Pancreas (tissue), 10 donors: ENCODE measurements around the gene KIAA0930. TPM values are rescaled to one million over a fixed set of nuclear protein-coding genes. Genes with fewer than 3 reads are reported as not detected.

Experiments
- ATAC-seq, 4 donors: fragments of 200-7000 bp; cut with Tn5 transposase; one replicate each; pipeline versions ENCODE4 v1.8.0 to v1.9.1; 2020; ENCODE audit warnings: mild to moderate bottlenecking in 4 of 4, moderate library complexity in 4 of 4
- DNase-seq, 6 donors: peaks; one replicate each; pipeline ENCODE4 v3.0.0-alpha.2; 2020
- FAIRE-seq: peaks from 2 replicates; lab custom pipeline; 2012; peaks lifted over from hg19 to GRCh38; lab: Jason Lieb, UNC
- H3K27ac ChIP-seq, 4 donors: fragments of 200-600 bp; sonication (generic); 1 replicate in 3 of 4; 2 replicates in 1 of 4; pipeline versions ENCODE4 v1.5.0 to v1.8.0; 2020
- H3K27me3 ChIP-seq, 4 donors: fragments of 200-600 bp; one replicate each; pipeline ENCODE4 v1.8.0; 2021
- H3K36me3 ChIP-seq, 3 donors: fragments of 200-600 bp; sonication (generic) in 1 of 3; one replicate each; pipeline versions ENCODE4 v1.5.0 to v1.8.0; 2020 to 2021
- H3K4me1 ChIP-seq, 3 donors: fragments of 200-600 bp; one replicate each; pipeline ENCODE4 v1.8.0; 2021
- H3K4me3 ChIP-seq, 4 donors: fragments of 200-600 bp; sonication (generic) in 2 of 4; one replicate each; pipeline versions ENCODE4 v1.5.0 to v1.8.0; 2020 to 2021
- H3K9me3 ChIP-seq, 4 donors: fragments of 200-600 bp; one replicate each; pipeline ENCODE4 v1.8.0; 2021
- WGBS, 2 donors: extraction: QIAGEN DNeasy Blood & Tissue Kit; methylation state at CpG; one replicate each; pipeline ENCODE4 v1.1.7; 2013; 5-methylcytosine and 5-hydroxymethylcytosine counted together
- intact Hi-C, 3 donors: fragments of 100-400 bp; cut with DNase I; formaldehyde crosslinking; loops; one replicate each; pipeline versions ENCODE4 v1.11.1 to v1.14.2; 2022
- polyA plus RNA-seq, 2 donors: library from polyadenylated mRNA; stranded (reverse); fragments of 200-250 nt; gene quantifications; one replicate each; pipeline ENCODE4 v1.2.3, GENCODE V29; 2013
- total RNA-seq, 6 donors: library from RNA; stranded (reverse); fragmentation: NEBNext Ultra II Directional in 4 of 6; extraction: Animal tissue kit (Norgen Biotek cat#: 25700) in 4 of 6; gene quantifications; one replicate each; pipeline versions ENCODE4 v1.2.1 to v1.2.4, GENCODE V29; 2021 to 2023
- TF ChIP-seq, protein P1 (sequence below), 4 donors: fragments of 200-600 bp; sonication (generic) in 3 of 4; IDR thresholded peaks; one replicate each; pipeline versions ENCODE4 v1.5.0 to v1.8.0; 2021; ENCODE audit warnings: antibody characterized with exemption in 4 of 4
- donor health status: healthy with polysubstance abuse.
- donor health status: DM: no; HTN: no; CAD: no; lungs with moderate emphysema.
- donor health status: DM: no; HTN: no; CAD: no.
- donor health status: control.
- donor health status: control.
- donor health status: Bipolar disorder and iron deficiency.
- donor health status: DM: yes; HTN: yes; CAD: no.
- donor health status: DM: no; HTN: no; CAD: no.
- donor health status: DM: no; HTN: no; CAD: no.
- donor health status: DM: yes; HTN: yes; CAD: no.

The KIAA0930 gene
- total and polyA plus RNA-seq, 8 donors, result 14.6 to 36.8 (median 20.0) TPM

DNA sequence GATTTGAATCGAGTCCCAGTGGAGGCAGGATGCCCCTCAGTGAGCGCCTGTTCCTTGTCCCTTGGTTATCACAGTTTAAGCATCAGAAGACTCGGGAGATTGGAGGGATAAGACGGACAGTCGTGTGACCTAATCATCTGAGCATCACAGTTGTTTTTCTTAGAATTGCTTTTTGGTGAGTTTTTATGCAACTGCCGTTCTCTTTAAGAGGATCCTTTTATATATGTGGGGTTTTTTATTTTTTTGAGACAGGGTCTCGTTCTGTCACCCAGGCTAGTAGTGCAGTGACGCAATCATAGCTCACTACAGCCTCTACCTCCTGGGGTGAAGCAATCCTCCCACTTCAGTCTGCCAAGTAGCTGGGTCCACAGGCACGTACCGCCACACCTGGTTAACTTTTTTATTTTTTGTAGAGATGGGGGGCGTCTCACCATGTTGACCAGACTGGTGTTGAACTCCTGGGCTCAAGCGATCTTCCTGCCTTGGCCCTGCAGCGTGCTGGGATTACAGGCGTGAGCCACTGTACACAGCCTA lies 60.5 kb downstream of the KIAA0930 start:
- 88 to 93% methylated on average over 14 of the region's 14 CpGs for WGBS, 2 donors
- DNase-seq, result no peak

DNA sequence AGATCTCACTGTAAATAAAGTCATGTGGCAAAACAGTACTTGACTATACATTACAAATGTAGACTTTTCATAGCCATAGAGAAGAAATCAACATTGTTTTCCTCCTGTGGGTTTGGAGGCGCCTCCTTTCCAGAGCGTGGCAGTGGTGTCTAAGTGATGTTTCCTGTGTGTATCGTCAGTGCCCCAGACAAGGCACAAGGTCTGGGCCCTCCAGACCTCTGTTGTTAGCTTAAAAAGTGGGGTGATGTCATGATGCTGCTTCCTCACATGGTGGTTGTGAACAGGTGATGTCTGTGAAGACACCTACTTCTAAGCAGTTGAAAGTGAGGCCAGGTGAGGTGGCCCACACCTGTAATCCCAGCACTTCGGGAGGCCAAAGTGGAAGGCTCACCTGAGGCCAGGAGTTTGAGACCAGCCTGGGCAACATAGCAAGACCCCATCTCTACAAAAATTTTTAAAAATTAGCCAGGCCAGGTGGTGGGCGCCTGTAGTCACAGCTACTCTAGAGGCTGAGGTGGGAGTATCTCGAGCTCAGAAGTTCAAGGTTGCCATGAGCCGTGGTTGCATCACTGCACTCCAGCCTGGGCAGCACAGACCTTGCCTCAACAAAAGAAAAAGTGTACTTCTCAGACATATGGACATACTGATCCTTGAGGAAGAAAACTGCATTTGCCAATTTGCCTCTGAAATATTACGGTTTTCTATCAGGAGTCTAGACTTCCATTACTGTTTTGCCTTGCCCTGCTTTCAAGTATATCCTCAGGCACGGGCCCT lies 61.2 kb downstream of the KIAA0930 start:
- Histone ChIP-seq H3K27ac (no peak overlapping the region), H3K27me3 (no peaks in the 10 kb centered on the region), H3K9me3 (no peaks in the 10 kb centered on the region), H3K4me3 (no peak overlapping the region), H3K36me3 (peaks cover 0 to 45% (median 3%) of the 10 kb centered on the region in 3 donors), H3K4me1 (no peaks in the 10 kb centered on the region)
- WGBS, 2 donors, result 88 to 90% methylated on average over 9 of the region's 9 CpGs
- TF ChIP-seq, protein P1, sequence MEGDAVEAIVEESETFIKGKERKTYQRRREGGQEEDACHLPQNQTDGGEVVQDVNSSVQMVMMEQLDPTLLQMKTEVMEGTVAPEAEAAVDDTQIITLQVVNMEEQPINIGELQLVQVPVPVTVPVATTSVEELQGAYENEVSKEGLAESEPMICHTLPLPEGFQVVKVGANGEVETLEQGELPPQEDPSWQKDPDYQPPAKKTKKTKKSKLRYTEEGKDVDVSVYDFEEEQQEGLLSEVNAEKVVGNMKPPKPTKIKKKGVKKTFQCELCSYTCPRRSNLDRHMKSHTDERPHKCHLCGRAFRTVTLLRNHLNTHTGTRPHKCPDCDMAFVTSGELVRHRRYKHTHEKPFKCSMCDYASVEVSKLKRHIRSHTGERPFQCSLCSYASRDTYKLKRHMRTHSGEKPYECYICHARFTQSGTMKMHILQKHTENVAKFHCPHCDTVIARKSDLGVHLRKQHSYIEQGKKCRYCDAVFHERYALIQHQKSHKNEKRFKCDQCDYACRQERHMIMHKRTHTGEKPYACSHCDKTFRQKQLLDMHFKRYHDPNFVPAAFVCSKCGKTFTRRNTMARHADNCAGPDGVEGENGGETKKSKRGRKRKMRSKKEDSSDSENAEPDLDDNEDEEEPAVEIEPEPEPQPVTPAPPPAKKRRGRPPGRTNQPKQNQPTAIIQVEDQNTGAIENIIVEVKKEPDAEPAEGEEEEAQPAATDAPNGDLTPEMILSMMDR (IDR thresholded peaks at IDR 0.05), result no peak
- intact Hi-C loops, result no loop called here
- DNase-seq (no peak), ATAC-seq (no peak), FAIRE-seq (no peak)

More for the DNA sequence above, 60.5 kb downstream of the KIAA0930 start:
- FAIRE-seq (no peak), ATAC-seq (no peak)
- Histone ChIP-seq H3K4me3 (no peak overlapping the region), H3K9me3 (no peaks in the 10 kb centered on the region), H3K27ac (no peak overlapping the region), H3K4me1 (no peaks in the 10 kb centered on the region), H3K36me3 (peaks cover 0 to 45% (median 3%) of the 10 kb centered on the region in 3 donors), H3K27me3 (no peaks in the 10 kb centered on the region)
- intact Hi-C loops, result no loop called here
- TF ChIP-seq, protein P1 (IDR thresholded peaks at IDR 0.05), result no peak

DNA sequence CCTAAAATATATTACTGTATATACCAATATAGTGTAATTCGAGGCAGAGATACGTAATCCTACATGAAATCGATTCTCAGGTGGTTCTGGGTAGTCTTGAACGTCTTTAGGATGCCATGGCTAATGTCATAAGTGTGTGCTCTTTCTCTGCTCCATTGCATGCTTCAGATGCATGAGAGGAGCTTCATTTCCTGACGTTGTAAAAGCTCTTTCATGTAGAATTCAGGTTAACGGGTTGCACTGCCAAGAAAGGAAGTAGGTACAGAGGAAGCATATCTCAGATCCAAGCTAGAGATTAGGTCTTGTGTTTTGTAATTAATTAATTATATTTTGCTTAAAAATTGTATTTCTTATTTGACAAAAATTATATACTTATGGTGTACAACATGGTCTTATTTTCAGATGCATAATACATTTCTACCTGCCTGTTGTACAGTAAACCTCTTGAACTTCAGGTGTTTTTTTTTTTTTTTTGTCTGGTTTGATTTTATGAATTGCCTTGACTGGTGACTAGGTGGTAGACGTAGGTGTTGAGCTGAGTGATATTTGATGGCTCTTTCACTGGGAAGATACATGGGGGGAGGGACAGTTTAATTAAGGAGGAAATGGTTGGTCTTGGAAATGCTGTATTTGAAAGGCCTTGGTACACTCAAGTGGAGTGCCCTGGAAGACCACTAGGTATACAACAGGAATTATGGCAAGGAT lies 67.7 kb downstream of the KIAA0930 start:
- Histone ChIP-seq H3K4me1 (no peaks in the 10 kb centered on the region), H3K36me3 (peaks cover 3 to 51% (median 12%) of the 10 kb centered on the region in 3 donors), H3K4me3 (no peak overlapping the region), H3K27ac (no peak overlapping the region), H3K27me3 (no peaks in the 10 kb centered on the region), H3K9me3 (no peaks in the 10 kb centered on the region)
- TF ChIP-seq, protein P1 (IDR thresholded peaks at IDR 0.05), result no peak
- FAIRE-seq, result no peak
- ATAC-seq, result no peak
- no peak for DNase-seq
- intact Hi-C loops, result no loop called here
- 79 to 87% methylated on average over 7 of the region's 7 CpGs for WGBS, 2 donors

DNA sequence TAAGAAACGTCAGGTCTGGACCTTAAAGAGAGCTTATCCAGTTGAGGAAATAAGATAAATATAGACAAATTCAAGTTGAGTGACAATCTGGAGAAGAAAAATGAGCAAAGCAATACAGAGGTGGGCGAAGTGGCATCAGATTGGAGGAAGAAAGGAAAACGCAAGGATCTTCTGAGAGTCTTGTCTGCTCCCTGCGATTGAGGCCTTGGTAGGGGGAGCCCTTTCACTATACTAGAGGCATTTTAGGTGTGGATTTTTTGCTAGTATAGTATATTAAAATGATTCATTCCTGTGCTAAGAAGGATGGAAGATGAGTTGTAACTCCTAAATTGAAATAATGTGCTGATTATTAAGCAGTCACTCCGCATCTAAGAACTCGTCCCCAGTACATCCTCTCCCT lies 68.9 kb downstream of the KIAA0930 start:
- FAIRE-seq, result no peak
- no peaks in the 10 kb centered on the region for H3K27me3 ChIP-seq
- intact Hi-C loops, result no loop called here
- TF ChIP-seq, protein P1 (IDR thresholded peaks at IDR 0.05), result no peak
- no peak for ATAC-seq
- H3K27ac ChIP-seq, result no peak overlapping the region
- no peak for DNase-seq
- H3K4me3 ChIP-seq, result no peak overlapping the region
- 81 to 89% methylated on average over 6 of the region's 6 CpGs for WGBS, 2 donors
- H3K36me3 ChIP-seq, result peaks cover 3 to 50% (median 12%) of the 10 kb centered on the region in 3 donors
- no peaks in the 10 kb centered on the region for H3K4me1 ChIP-seq
- H3K9me3 ChIP-seq, result no peaks in the 10 kb centered on the region
